Measurements from ENCODE around the gene GIPR. TPM values are rescaled to one million over a fixed set of nuclear protein-coding genes. Genes with fewer than 3 reads are reported as not detected.
A peak's percentile ranks its signal among the peaks of the same experiment; 100 is the strongest.

The GIPR gene
- total and polyA plus RNA-seq, 3 donors from 2014 or later: 0.16 to 0.74 (median 0.50) TPM

DNA sequence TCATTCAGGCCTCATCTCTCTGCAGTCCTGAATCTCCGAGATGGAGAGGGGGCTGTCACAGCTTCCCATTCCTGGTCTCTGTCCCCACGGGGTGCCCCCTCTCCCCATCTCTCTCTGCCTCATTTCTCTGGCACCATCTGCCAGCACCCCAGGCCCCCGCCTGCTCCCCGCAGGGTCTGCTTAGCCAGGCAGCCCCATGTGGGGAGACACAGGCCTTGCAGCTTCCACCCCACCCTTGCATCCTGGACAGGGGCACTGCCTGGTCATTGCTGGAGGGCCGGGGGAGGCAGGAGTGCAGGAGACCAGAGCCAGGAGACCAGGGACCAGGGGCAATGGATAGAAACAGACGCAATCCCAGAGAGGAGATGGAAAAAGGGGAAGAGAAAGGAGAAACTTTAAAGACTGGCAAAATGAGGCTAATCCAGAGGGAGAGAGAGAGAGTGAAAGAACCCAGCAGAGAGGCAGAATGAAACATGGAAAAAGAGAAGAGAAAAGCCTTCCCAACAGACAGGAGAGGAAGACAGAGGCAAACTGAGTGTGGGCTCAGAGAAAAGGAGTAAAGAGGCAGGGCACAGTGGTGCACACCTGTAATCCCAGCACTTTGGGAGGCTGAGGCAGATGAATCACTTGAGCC lies 8.8 kb upstream of the GIPR start:
- 77 to 78% methylated on average over 6 of the region's 6 CpGs for WGBS, 2 donors
- Histone ChIP-seq H3K36me3 (ENCODE audit: low read depth, missing control alignments) (no peaks in the 10 kb centered on the region), H3K27ac (no peak overlapping the region), H3K4me1 (no peaks in the 10 kb centered on the region), H3K4me3 (no peak overlapping the region), H3K27me3 (no peaks in the 10 kb centered on the region), H3K9me3 (no peaks in the 10 kb centered on the region)
- DNase-seq: no peak
- intact Hi-C loops (cut with DNase I; ENCODE audit: low total_unique reads): no loop called here
- TF ChIP-seq, protein P1, sequence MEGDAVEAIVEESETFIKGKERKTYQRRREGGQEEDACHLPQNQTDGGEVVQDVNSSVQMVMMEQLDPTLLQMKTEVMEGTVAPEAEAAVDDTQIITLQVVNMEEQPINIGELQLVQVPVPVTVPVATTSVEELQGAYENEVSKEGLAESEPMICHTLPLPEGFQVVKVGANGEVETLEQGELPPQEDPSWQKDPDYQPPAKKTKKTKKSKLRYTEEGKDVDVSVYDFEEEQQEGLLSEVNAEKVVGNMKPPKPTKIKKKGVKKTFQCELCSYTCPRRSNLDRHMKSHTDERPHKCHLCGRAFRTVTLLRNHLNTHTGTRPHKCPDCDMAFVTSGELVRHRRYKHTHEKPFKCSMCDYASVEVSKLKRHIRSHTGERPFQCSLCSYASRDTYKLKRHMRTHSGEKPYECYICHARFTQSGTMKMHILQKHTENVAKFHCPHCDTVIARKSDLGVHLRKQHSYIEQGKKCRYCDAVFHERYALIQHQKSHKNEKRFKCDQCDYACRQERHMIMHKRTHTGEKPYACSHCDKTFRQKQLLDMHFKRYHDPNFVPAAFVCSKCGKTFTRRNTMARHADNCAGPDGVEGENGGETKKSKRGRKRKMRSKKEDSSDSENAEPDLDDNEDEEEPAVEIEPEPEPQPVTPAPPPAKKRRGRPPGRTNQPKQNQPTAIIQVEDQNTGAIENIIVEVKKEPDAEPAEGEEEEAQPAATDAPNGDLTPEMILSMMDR (IDR thresholded peaks at IDR 0.05): no peak
- TF ChIP-seq POLR2A (IDR thresholded peaks at IDR 0.05): no peak

DNA sequence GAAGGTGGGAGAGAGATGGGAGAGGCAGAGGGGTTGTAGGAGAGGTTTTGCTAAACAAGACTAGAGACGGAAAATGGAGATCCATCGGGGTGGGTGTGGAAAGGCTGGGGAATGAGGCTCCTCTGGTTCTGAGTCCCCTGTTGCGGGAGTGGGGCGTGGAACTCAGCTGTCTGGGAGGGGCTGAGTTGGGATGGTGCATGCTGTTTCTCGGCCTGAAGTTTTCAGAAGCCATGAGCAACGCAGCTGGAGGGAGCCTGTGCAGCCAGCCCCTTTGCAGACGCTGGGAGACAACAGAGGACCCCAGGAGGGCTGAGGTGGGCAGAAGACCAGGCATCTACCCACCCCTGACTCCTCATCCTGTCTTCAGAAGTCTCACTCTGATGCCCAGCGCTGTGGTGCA lies 7.4 kb upstream of the GIPR start:
- DNase-seq: no peak
- no peak for TF ChIP-seq POLR2A (IDR thresholded peaks at IDR 0.05)
- TF ChIP-seq, protein P1 (IDR thresholded peaks at IDR 0.05): no peak
- intact Hi-C loops (cut with DNase I; ENCODE audit: low total_unique reads): no loop called here
- H3K27ac ChIP-seq: no peak overlapping the region
- H3K27me3 ChIP-seq: no peaks in the 10 kb centered on the region
- H3K36me3 ChIP-seq (ENCODE audit: low read depth, missing control alignments): no peaks in the 10 kb centered on the region
- no peak overlapping the region for H3K4me3 ChIP-seq
- H3K9me3 ChIP-seq: no peaks in the 10 kb centered on the region
- no peaks in the 10 kb centered on the region for H3K4me1 ChIP-seq
- WGBS, 2 donors: 45 to 48% methylated on average over 8 of the region's 8 CpGs

DNA sequence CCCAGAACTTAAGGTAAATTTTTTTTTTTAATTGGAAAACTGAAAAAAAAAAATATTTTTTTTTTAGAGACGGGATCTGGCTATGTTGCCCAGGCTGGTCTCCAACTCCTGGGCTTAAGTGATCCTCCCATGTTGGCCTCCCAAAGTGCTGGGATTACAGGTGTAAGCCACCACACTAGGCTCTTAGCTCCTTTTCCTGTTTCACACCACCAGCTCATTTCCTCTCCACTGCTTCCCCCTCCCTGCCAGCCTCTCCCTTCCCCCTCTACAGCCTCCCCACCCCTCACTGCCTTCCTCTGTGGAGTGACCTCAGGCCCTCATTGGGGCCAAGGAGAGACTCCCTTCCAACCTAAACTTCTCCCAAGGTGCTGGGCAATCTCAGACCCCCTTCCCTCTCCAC lies 4.2 kb upstream of the GIPR start:
- no peak for TF ChIP-seq POLR2A (IDR thresholded peaks at IDR 0.05)
- TF ChIP-seq, protein P1 (IDR thresholded peaks at IDR 0.05): no peak
- Histone ChIP-seq H3K4me3 (no peak overlapping the region), H3K4me1 (peaks cover 4% of the 10 kb centered on the region), H3K27ac (no peak overlapping the region), H3K27me3 (no peaks in the 10 kb centered on the region), H3K9me3 (no peaks in the 10 kb centered on the region), H3K36me3 (ENCODE audit: low read depth, missing control alignments) (no peaks in the 10 kb centered on the region)
- DNase-seq: no peak
- 80 to 92% methylated on average over 1 of the region's 1 CpG for WGBS, 2 donors
- intact Hi-C loops (cut with DNase I; ENCODE audit: low total_unique reads): no loop called here

DNA sequence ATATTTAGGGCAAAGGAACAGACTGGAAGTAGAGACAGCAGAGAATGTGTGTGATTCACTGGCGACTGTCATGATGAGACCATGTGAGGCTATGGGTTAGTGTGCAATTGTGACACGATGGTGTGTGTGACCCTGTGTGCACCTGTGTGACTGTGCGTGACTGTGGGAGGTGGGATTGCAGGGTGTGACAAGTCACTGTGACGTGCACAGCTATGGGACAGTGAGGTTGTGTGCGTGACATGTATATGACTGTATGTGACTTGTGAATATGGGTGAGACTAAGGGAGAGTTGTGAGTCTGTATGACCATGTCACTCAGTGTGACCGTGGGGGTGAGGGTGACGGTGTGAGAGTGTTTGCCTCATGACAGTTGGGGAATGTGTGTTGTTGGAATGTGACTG lies 3.4 kb upstream of the GIPR start:
- H3K27ac ChIP-seq: no peak overlapping the region
- intact Hi-C loops (cut with DNase I; ENCODE audit: low total_unique reads): no loop called here
- no peak for DNase-seq
- peaks cover 4% of the 10 kb centered on the region for H3K4me1 ChIP-seq
- no peaks in the 10 kb centered on the region for H3K36me3 ChIP-seq (ENCODE audit: low read depth, missing control alignments)
- H3K9me3 ChIP-seq: no peaks in the 10 kb centered on the region
- no peak overlapping the region for H3K4me3 ChIP-seq
- no peaks in the 10 kb centered on the region for H3K27me3 ChIP-seq
- TF ChIP-seq, protein P1 (IDR thresholded peaks at IDR 0.05): no peak
- no peak for TF ChIP-seq POLR2A (IDR thresholded peaks at IDR 0.05)
- 78 to 82% methylated on average over 7 of the region's 7 CpGs for WGBS, 2 donors

DNA sequence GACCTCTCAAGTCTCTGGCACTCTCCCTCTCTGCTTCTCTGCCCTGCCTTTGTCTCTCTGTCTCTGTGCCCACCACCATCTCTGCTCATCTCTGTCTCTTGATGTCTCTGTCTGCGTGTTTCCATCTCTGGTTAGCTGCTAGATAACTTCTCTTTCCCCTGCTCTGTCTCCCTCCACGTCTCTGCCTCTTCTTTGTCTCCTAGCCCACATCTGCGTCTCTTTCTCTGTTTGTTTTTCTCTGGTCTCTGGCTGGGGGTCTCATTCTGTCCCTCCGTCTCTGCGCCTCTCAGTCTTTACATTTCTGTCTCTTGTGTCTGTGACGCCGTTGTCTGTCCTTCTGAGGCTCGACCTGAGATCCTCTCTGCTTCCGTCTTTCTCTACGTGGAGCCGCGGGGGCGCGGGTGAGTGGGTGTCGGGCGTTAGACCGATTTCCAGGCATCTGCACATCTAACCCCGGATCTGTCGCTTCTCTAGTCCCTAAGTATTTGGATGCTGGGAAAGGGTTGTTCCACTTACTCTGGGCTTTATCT lies 386 bp downstream of the GIPR start:
- peaks cover 5% of the 10 kb centered on the region for H3K27me3 ChIP-seq
- intact Hi-C loops (cut with DNase I; ENCODE audit: low total_unique reads): no loop called here

More for the DNA sequence above, 386 bp downstream of the GIPR start:
- H3K9me3 ChIP-seq: no peaks in the 10 kb centered on the region
- TF ChIP-seq, protein P1 (IDR thresholded peaks at IDR 0.05): no peak
- TF ChIP-seq POLR2A (IDR thresholded peaks at IDR 0.05): no peak
- DNase-seq: no peak
- H3K4me3 ChIP-seq: peak overlapping the region; percentile 3 to 15
- H3K36me3 ChIP-seq (ENCODE audit: low read depth, missing control alignments): no peaks in the 10 kb centered on the region
- 1% methylated on average over 19 of the region's 19 CpGs for WGBS, 2 donors
- H3K27ac ChIP-seq: no peak overlapping the region
- peaks cover 4% of the 10 kb centered on the region for H3K4me1 ChIP-seq
